A549 (cell line): Measurements from ENCODE around the gene ADCY1.

Source experiments
- POLR2A ChIP-seq: IDR thresholded peaks from 2 replicates; pipeline ENCODE4 v1.6.1; 2012; ENCODE audit warnings: mild to moderate bottlenecking, low read length
- TP53 ChIP-seq: fragments of 250-450 bp; sonication (Bioruptor Pico); IDR thresholded peaks from 2 replicates; pipeline ENCODE4 v1.5.0; 2021; ENCODE audit warnings: mild to moderate bottlenecking, moderate library complexity
- TF ChIP-seq, protein P1 (sequence below): fragments of >200 bp; sonication (Bioruptor Twin); formaldehyde crosslinking; IDR thresholded peaks from 3 replicates; pipeline ENCODE4 v1.5.1; 2016
- TF ChIP-seq, protein P2 (sequence below): IDR thresholded peaks from 2 replicates; pipeline ENCODE4 v1.6.1; 2012

- no peak for TF ChIP-seq POLR2A
- TF ChIP-seq, protein P1, sequence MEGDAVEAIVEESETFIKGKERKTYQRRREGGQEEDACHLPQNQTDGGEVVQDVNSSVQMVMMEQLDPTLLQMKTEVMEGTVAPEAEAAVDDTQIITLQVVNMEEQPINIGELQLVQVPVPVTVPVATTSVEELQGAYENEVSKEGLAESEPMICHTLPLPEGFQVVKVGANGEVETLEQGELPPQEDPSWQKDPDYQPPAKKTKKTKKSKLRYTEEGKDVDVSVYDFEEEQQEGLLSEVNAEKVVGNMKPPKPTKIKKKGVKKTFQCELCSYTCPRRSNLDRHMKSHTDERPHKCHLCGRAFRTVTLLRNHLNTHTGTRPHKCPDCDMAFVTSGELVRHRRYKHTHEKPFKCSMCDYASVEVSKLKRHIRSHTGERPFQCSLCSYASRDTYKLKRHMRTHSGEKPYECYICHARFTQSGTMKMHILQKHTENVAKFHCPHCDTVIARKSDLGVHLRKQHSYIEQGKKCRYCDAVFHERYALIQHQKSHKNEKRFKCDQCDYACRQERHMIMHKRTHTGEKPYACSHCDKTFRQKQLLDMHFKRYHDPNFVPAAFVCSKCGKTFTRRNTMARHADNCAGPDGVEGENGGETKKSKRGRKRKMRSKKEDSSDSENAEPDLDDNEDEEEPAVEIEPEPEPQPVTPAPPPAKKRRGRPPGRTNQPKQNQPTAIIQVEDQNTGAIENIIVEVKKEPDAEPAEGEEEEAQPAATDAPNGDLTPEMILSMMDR = no peak
- TF ChIP-seq, protein P2, sequence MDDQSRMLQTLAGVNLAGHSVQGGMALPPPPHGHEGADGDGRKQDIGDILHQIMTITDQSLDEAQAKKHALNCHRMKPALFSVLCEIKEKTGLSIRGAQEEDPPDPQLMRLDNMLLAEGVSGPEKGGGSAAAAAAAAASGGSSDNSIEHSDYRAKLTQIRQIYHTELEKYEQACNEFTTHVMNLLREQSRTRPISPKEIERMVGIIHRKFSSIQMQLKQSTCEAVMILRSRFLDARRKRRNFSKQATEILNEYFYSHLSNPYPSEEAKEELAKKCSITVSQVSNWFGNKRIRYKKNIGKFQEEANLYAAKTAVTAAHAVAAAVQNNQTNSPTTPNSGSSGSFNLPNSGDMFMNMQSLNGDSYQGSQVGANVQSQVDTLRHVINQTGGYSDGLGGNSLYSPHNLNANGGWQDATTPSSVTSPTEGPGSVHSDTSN = no peak
- TF ChIP-seq TP53 (CRISPR knock-in tag) = no peak
Observed at GRCh38 chr7:45606931-45607330, 32.8 kb downstream of the ADCY1 start.
